ENCODE data around the gene RNF135. TPM values are rescaled to one million over a fixed set of nuclear protein-coding genes. Genes with fewer than 3 reads are reported as not detected.

The RNF135 gene
- polyA plus RNA-seq, 1 donor from 2014 or later: 0.17 TPM

DNA sequence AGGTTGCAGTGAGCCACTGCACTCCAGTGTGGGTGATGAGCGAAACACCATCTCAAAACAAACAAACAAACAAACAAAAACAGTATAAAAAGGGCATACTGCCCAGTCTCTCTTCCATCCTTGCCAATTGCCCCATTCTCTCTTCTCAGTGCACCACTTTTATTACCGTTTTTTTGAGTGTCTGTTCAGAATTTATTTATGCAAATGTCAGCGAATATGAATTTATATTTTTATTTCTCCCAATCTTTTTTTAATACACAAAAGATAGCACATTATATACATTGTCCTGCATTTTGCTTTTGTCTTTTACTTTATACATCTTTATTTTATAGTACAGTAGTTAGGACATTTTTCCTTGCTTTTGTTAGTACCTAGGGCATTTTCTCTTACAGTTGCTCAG, 19.6 kb downstream of the RNF135 start:
- Histone ChIP-seq H3K79me2 (replicated peaks; ENCODE audit: insufficient read depth, low read length) (no peaks in the 10 kb centered on the region), H3K27me3 (ENCODE audit: insufficient read depth, low read depth, low read length) (no peaks in the 10 kb centered on the region), H3F3A (ENCODE audit: insufficient read depth, low read length, poor library complexity, severe bottlenecking) (no peaks in the 10 kb centered on the region), H3K27ac (ENCODE audit: low read length) (no peak overlapping the region), H3K9ac (ENCODE audit: low read length) (no peak overlapping the region), H3K36me3 (ENCODE audit: insufficient read depth, low read length) (no peaks in the 10 kb centered on the region), H2AFZ (ENCODE audit: low read depth, low read length) (no peak overlapping the region), H4K20me1 (ENCODE audit: insufficient read depth) (no peaks in the 10 kb centered on the region), H3K4me2 (ENCODE audit: low read length) (no peak overlapping the region), H3K9me2 (ENCODE audit: insufficient read depth, low read length) (no peaks in the 10 kb centered on the region), H3K9me3 (ENCODE audit: low read length) (no peaks in the 10 kb centered on the region), H3K4me3 (ENCODE audit: low read length) (no peak overlapping the region)
- TF ChIP-seq SMC3 (conservative IDR thresholded peaks at IDR 0.05; ENCODE audit: poor library complexity) (no peak), POLR2AphosphoS5 (IDR thresholded peaks at IDR 0.05) (no peak), RAD21 (conservative IDR thresholded peaks at IDR 0.05) (no peak), TAF1 (IDR thresholded peaks at IDR 0.05; ENCODE audit: low read depth) (no peak), MXI1 (conservative IDR thresholded peaks at IDR 0.05; ENCODE audit: poor library complexity, severe bottlenecking) (no peak), EP300 (conservative IDR thresholded peaks at IDR 0.05; ENCODE audit: poor library complexity, severe bottlenecking) (no peak), EZH2 (IDR thresholded peaks at IDR 0.05; ENCODE audit: borderline replicate concordance, insufficient read depth, low read length, poor library complexity, severe bottlenecking) (no peak)
- TF ChIP-seq, protein P1, sequence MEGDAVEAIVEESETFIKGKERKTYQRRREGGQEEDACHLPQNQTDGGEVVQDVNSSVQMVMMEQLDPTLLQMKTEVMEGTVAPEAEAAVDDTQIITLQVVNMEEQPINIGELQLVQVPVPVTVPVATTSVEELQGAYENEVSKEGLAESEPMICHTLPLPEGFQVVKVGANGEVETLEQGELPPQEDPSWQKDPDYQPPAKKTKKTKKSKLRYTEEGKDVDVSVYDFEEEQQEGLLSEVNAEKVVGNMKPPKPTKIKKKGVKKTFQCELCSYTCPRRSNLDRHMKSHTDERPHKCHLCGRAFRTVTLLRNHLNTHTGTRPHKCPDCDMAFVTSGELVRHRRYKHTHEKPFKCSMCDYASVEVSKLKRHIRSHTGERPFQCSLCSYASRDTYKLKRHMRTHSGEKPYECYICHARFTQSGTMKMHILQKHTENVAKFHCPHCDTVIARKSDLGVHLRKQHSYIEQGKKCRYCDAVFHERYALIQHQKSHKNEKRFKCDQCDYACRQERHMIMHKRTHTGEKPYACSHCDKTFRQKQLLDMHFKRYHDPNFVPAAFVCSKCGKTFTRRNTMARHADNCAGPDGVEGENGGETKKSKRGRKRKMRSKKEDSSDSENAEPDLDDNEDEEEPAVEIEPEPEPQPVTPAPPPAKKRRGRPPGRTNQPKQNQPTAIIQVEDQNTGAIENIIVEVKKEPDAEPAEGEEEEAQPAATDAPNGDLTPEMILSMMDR (IDR thresholded peaks at IDR 0.05; ENCODE audit: poor library complexity, severe bottlenecking): no peak
- TF ChIP-seq, protein P2, sequence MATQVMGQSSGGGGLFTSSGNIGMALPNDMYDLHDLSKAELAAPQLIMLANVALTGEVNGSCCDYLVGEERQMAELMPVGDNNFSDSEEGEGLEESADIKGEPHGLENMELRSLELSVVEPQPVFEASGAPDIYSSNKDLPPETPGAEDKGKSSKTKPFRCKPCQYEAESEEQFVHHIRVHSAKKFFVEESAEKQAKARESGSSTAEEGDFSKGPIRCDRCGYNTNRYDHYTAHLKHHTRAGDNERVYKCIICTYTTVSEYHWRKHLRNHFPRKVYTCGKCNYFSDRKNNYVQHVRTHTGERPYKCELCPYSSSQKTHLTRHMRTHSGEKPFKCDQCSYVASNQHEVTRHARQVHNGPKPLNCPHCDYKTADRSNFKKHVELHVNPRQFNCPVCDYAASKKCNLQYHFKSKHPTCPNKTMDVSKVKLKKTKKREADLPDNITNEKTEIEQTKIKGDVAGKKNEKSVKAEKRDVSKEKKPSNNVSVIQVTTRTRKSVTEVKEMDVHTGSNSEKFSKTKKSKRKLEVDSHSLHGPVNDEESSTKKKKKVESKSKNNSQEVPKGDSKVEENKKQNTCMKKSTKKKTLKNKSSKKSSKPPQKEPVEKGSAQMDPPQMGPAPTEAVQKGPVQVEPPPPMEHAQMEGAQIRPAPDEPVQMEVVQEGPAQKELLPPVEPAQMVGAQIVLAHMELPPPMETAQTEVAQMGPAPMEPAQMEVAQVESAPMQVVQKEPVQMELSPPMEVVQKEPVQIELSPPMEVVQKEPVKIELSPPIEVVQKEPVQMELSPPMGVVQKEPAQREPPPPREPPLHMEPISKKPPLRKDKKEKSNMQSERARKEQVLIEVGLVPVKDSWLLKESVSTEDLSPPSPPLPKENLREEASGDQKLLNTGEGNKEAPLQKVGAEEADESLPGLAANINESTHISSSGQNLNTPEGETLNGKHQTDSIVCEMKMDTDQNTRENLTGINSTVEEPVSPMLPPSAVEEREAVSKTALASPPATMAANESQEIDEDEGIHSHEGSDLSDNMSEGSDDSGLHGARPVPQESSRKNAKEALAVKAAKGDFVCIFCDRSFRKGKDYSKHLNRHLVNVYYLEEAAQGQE (IDR thresholded peaks at IDR 0.05; ENCODE audit: borderline replicate concordance): no peak

DNA sequence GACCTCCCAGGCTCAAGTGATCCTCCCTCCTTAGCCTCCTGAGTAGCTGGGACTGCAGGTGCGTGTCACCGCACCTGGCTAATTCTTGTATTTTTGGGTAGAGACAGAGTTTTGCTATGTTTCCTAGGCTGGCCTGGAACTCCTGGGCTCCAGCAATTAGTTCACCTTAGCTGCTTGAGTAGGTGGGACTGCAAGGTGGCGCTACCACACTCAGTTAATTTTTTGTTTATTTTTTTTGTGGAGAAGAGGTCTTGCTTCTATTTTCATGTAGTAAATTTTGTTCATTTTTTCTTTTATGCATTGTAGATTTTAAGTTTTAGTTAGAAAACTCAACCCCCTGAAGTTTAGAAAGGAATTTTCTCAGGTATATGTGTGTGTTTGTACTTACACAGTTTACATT, 21.7 kb downstream of the RNF135 start:
- H3K4me2 ChIP-seq (ENCODE audit: low read length): no peak overlapping the region
- no peaks in the 10 kb centered on the region for H3K9me3 ChIP-seq (ENCODE audit: low read length)
- H3K27ac ChIP-seq (ENCODE audit: low read length): no peak overlapping the region
- H3K79me2 ChIP-seq (replicated peaks; ENCODE audit: insufficient read depth, low read length): no peaks in the 10 kb centered on the region
- no peaks in the 10 kb centered on the region for H3K9me2 ChIP-seq (ENCODE audit: insufficient read depth, low read length)
- TF ChIP-seq MXI1 (conservative IDR thresholded peaks at IDR 0.05; ENCODE audit: poor library complexity, severe bottlenecking): no peak
- TF ChIP-seq EZH2 (IDR thresholded peaks at IDR 0.05; ENCODE audit: borderline replicate concordance, insufficient read depth, low read length, poor library complexity, severe bottlenecking): no peak
- no peak for TF ChIP-seq POLR2AphosphoS5 (IDR thresholded peaks at IDR 0.05)
- TF ChIP-seq, protein P1 (IDR thresholded peaks at IDR 0.05; ENCODE audit: poor library complexity, severe bottlenecking): no peak
- no peak for TF ChIP-seq RAD21 (conservative IDR thresholded peaks at IDR 0.05)
- no peak for TF ChIP-seq TAF1 (IDR thresholded peaks at IDR 0.05; ENCODE audit: low read depth)
- no peak for TF ChIP-seq SMC3 (conservative IDR thresholded peaks at IDR 0.05; ENCODE audit: poor library complexity)
- no peak for TF ChIP-seq EP300 (conservative IDR thresholded peaks at IDR 0.05; ENCODE audit: poor library complexity, severe bottlenecking)
- TF ChIP-seq, protein P2 (IDR thresholded peaks at IDR 0.05; ENCODE audit: borderline replicate concordance): no peak
- no peaks in the 10 kb centered on the region for H3F3A ChIP-seq (ENCODE audit: insufficient read depth, low read length, poor library complexity, severe bottlenecking)
- no peaks in the 10 kb centered on the region for H3K27me3 ChIP-seq (ENCODE audit: insufficient read depth, low read depth, low read length)
- H3K36me3 ChIP-seq (ENCODE audit: insufficient read depth, low read length): no peaks in the 10 kb centered on the region
- H3K9ac ChIP-seq (ENCODE audit: low read length): no peak overlapping the region
- no peaks in the 10 kb centered on the region for H4K20me1 ChIP-seq (ENCODE audit: insufficient read depth)
- H2AFZ ChIP-seq (ENCODE audit: low read depth, low read length): no peak overlapping the region
- H3K4me3 ChIP-seq (ENCODE audit: low read length): no peak overlapping the region
